Middle frontal gyrus (tissue), 1 donor: Measurements from ENCODE around the gene LRMDA.
"Not testable (repeated sequence)": the region's sequence is repeated elsewhere in the genome, so short reads cannot be mapped to it uniquely, and the experiment has no call there.

Experiments
- DNase-seq: peaks from one replicate; pipeline ENCODE4 v3.0.0-alpha.2; 2015; ENCODE audit warnings: low spot score; ENCODE audit errors: extremely low spot score

LRMDA gene

GRCh38 chr10:76523246-76523645, 1091.8 kb downstream of the LRMDA start:
- no peak for DNase-seq

GRCh38 chr10:76523791-76524351, 1092.4 kb downstream of the LRMDA start:
- DNase-seq: no peak

GRCh38 chr10:76526833-76527232, 1095.4 kb downstream of the LRMDA start:
- DNase-seq: not testable (repeated sequence)

- DNase-seq: no peak
These were observed 1108.9 kb downstream of the LRMDA start for GRCh38 chr10:76540331-76540730.

DNA sequence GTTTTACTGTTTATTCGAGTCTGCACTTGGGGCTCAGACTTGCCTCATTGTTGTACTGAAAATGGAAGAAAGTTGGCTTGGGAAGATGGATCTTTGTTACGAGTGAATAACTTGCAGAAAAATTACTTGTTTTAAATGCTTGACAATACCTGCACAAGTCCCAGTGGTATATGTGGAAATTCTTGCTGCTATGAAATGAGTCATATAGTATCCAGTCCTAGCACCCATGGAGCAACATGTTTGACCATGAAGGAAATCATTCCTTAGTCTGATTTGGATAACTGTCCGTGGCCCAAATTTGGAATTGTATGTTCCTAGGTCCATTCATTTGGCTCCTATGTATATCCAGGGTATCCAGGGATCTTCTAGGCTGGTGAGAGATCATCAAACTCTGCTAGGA, 1109.4 kb downstream of the LRMDA start:
- no peak for DNase-seq

DNA sequence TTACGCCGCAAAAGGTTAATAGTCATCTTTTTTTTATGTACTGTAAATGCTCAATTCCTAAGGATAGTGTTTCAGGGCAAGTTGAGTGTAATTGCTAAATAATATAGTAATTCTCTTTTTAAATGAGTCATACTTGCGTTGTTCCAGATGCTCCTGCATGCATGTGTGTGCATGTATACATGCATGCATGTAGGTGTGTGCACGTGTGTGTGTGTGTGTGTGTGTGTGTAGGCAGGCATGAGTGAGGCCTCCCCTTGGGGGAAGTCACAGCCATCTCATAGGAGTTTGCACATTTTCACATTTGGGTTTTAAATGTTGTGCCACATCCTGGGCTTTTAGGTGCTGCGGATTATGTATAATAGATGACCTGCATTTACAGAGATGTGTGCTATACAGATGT, 1110.4 kb downstream of the LRMDA start:
- no peak for DNase-seq

DNA sequence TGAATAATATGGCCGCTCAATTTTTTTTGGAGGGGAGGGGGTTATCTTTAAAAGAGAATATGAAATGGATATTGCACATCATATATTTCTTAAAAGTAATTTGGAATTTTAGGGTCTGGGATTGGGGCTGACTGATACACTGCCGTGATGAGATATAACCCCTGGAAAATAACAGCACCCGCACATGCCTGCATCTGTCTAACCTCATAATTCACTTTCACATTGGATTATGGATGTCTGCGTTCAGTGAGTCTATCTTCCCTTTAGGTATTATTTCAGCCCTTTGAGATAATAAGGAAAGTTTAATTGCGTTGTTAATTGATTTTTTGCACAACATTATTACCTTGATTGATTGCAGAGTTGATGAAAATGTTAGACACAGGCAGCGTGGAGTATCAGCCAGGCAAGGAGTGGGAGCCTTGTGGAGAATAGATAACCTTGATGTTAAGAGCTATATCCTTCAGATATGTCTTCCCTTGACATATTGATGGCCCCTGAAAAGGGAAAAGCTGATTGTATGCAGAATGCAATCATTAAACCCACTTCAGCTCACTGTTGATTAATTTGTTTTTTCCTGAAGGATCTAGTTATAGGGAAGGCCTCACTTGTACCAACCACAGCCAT, 1111.0 kb downstream of the LRMDA start:
- DNase-seq: no peak

- DNase-seq: no peak
These were observed 1112.2 kb downstream of the LRMDA start for GRCh38 chr10:76543655-76544054.

- DNase-seq: no peak
These were observed 1113.4 kb downstream of the LRMDA start for GRCh38 chr10:76544789-76545188.

DNA sequence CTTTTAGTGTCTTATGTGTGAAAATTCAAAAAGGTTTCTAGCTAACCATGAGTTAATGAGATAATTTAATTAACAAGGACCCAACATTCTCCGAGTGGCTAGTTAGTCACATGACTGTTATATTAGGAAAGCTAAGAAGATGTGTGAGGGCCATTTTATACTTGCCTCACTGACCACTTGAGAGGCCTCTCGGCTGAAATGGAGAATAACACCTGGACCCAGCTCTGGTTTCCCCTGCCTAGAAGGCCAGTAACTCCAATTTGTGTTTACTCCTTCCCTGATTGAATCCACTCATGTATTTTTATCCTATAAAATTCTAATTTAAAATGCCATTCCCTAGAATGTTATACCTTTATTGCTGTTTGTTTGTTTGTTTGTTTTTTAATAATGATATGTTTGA, 1115.0 kb downstream of the LRMDA start:
- DNase-seq: no peak

GRCh38 chr10:76547352-76547972, 1116.0 kb downstream of the LRMDA start:
- DNase-seq: peak; percentile 73

- DNase-seq: no peak
These were observed 1117.3 kb downstream of the LRMDA start for GRCh38 chr10:76548716-76549115.

DNA sequence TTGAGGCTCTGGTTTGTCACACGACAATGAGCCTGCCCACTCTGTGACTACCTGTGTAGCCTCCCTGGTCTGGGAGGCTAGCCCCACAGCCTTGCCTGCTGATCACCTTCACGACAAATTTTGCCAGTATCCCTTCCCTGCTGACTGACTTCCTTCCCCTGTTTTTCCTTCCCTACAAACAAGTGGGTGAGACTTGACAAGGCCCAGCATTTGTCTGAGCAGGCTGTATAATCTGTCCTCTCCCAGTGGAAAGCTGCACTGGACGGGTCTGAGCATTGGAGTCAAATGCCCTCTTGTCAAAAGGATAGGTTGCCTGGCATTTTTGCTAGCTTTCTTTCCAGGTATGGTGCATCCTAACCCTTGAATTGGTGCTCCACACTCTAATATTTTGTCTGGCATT, 1117.7 kb downstream of the LRMDA start:
- DNase-seq: no peak

GRCh38 chr10:76550806-76551205, 1119.4 kb downstream of the LRMDA start:
- DNase-seq: no peak

DNA sequence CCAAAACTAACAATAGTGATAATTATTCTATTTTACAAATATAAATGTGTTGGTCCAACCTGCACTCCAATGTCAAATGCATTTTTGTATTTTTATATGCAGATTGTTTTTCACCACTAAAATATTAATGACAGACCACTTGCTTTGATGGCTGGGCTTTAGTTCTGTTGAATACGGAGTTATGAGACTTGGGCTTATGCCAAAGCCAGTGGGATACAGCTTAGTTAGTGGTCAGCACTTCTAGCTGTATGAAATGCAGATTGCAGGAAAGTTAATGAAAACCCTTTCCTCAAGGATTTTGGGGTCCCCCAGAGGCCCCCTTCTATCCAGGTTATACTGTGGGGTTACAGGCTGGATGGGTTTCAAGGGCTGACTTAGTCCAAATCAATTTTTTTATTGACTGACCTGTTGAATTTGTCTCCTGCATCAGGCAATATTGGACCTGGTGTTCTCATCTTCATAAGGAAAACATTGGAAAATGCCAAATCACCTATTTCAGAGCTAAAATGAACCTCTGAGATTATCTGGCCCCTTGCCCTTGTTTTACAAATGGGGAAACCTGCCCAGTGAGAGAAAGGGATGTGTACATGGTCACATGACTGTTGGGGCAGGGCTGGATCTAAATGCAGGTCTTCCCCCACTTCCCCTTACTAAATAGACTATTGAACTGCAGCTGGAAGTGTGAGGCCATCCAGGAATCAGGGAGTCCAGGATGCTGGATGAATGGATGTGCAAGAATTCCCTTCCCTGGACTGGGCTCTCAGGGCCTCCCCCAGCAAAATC, 1120.9 kb downstream of the LRMDA start:
- no peak for DNase-seq

GRCh38 chr10:76553263-76554032, 1122.0 kb downstream of the LRMDA start:
- DNase-seq: no peak

- DNase-seq: no peak
These were observed 1122.6 kb downstream of the LRMDA start for GRCh38 chr10:76554033-76554408.

DNA sequence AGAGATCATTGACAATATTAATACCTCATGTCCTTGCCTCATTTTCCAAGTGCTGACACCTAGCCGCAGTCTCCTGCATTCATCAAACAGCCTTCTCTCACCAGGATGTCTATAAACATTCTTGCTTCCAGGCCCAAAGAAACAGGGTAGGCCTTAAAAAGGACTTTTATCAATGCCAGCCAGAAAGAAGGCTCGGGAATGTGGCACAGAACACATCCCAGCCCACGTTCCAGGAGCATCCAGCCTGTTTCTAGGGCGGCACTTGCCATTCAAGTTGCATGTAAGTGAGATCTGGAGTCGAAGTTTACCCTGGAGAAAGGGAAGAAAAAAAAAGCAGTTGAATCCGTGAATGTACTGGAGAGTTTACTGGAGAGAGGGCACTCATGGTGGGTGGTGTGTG, 1123.1 kb downstream of the LRMDA start:
- no peak for DNase-seq

DNA sequence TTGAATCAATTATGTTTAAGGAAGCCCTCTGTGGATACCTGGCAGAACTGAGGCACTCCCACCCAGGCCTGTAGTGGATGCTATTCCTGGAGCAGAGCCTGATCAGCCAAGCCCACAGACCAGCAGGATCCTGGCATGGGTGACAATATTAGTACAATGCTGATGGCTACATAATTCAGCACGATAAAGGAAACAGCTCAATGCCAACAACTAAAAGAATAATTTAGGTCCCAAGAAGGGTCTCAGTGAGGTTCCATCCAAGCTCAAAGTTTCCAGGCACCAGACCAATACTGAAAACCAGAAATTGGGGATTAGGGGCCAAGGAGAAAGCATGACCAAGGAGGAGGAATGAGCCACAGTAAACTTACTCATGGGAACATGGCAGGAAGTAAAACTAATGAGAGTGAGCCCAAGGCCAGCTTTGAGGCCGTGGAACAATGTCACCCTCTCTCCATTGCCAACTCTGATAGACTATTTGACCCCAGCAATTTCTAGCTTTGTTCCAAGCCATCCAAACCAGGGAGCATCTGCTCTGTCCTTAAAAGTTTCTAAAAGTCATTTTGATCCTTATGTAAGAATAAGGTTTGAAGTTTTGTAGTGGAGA, 1123.7 kb downstream of the LRMDA start:
- DNase-seq: no peak

DNA sequence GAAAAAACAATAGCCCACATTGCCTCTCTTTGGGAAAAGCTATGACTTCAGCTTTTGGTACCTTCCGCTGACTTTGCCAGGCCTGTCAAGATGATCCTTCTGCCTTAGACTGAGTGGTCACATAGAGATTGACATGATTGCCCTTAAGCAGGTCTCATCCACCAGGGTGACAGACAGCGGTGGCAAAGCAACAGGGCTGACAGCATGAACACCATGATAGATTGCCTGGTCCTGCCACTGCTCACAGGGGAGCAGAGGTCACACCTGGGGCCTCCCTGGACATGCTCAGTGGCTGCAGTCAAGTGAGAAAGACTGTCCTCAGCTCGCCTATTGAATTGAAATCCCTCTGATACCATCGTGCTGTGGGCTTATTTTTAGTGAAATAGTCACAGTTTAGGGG, 1125.9 kb downstream of the LRMDA start:
- no peak for DNase-seq

- no peak for DNase-seq
These were observed 1127.2 kb downstream of the LRMDA start for GRCh38 chr10:76558586-76558985.
